Right atrium auricular region (tissue), 2 donors: ENCODE data around the gene GRM7. TPM values are rescaled to one million over a fixed set of nuclear protein-coding genes. Genes with fewer than 3 reads are reported as not detected.

ENCODE experiments used
- DNase-seq: peaks from one replicate; pipeline ENCODE4 v3.0.0-alpha.2; 2019; ENCODE audit warnings: low spot score
- H3K27ac ChIP-seq, 2 donors: fragments of 200-600 bp; sonication (generic); 1 replicate in 1 of 2; 2 replicates in 1 of 2; pipeline ENCODE4 v1.5.1; 2016 to 2019
- H3K27me3 ChIP-seq, 2 donors: fragments of 200-600 bp; sonication (generic); one replicate each; pipeline versions ENCODE4 v1.5.1 to v1.6.0; 2017 to 2019
- H3K36me3 ChIP-seq: fragments of 200-600 bp; sonication (generic); one replicate; pipeline ENCODE4 v1.5.1; 2016
- H3K4me1 ChIP-seq, 2 donors: fragments of 200-600 bp; sonication (generic); one replicate each; pipeline versions ENCODE4 v1.5.1 to v1.6.0; 2017 to 2019
- H3K4me3 ChIP-seq, 2 donors: fragments of 200-600 bp; sonication (generic); 1 replicate in 1 of 2; 2 replicates in 1 of 2; pipeline ENCODE4 v1.5.1; 2017 to 2019; ENCODE audit warnings: mild to moderate bottlenecking in 1 of 2, moderate library complexity in 1 of 2
- H3K9me3 ChIP-seq, 2 donors: fragments of 200-600 bp; sonication (generic); one replicate each; pipeline ENCODE4 v1.5.1; 2019
- total RNA-seq, 2 donors: library from RNA; depleted of rRNA; stranded (reverse); fragments of >200 nt; gene quantifications; one replicate each; pipeline ENCODE4 v1.1.0, GENCODE V29; 2016
- TF ChIP-seq, protein P1 (sequence below), 2 donors: fragments of 200-600 bp; sonication (generic); IDR thresholded peaks; one replicate each; pipeline ENCODE4 v1.5.1; 2019; ENCODE audit warnings: antibody characterized with exemption in 2 of 2

Gene GRM7
- total RNA-seq, 2 donors from 2014 or later = not detected

- Histone ChIP-seq H3K27ac (no peak overlapping the region), H3K36me3 (no peaks in the 10 kb centered on the region), H3K4me3 (no peak overlapping the region), H3K4me1 (no peaks in the 10 kb centered on the region), H3K9me3 (no peaks in the 10 kb centered on the region), H3K27me3 (no peaks in the 10 kb centered on the region)
- no peak for DNase-seq
- TF ChIP-seq, protein P1, sequence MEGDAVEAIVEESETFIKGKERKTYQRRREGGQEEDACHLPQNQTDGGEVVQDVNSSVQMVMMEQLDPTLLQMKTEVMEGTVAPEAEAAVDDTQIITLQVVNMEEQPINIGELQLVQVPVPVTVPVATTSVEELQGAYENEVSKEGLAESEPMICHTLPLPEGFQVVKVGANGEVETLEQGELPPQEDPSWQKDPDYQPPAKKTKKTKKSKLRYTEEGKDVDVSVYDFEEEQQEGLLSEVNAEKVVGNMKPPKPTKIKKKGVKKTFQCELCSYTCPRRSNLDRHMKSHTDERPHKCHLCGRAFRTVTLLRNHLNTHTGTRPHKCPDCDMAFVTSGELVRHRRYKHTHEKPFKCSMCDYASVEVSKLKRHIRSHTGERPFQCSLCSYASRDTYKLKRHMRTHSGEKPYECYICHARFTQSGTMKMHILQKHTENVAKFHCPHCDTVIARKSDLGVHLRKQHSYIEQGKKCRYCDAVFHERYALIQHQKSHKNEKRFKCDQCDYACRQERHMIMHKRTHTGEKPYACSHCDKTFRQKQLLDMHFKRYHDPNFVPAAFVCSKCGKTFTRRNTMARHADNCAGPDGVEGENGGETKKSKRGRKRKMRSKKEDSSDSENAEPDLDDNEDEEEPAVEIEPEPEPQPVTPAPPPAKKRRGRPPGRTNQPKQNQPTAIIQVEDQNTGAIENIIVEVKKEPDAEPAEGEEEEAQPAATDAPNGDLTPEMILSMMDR (IDR thresholded peaks at IDR 0.05) = no peak
Observed at GRCh38 chr3:7749931-7750695, 889.2 kb downstream of the GRM7 start.

GRCh38 chr3:7752005-7752404, 891.1 kb downstream of the GRM7 start:
- TF ChIP-seq, protein P1 (IDR thresholded peaks at IDR 0.05) = no peak

DNA sequence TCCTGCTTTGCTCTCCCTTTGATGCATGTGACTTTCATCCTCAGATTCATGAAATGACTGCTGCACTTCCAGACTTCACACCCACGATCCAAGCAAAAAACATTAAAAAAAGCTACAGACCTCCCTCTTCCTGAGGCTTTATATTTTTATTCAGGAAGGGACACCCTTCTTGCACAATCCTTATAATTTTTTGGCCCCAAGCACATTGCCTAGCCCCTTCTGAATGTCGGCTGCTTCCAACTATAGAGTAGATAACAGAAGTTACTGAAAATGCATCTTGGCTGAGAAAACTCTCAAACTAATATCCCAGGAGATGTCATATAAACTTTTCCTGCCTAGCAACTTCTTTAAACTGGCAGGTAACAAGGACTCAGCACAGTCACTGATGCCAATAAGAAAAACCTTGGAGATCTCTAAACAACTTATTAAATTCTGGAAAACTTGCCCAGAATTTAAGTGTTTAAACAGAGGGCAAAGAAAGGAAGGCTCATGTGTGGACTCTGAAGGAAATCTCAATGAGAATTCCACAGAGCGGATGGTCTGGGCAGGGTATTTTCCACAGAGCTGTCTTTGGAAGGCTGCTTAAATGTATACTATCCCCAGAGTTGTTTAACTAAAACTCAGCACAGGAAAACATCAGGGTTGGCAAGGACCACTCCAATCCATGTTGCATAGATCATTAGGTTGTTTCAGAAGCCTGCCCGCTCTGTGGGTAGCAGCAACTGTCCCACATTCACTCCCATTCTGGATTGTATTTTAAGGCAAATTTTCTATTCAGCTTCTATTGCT, 893.9 kb downstream of the GRM7 start:
- Histone ChIP-seq H3K4me1 (no peaks in the 10 kb centered on the region), H3K9me3 (no peaks in the 10 kb centered on the region), H3K27me3 (no peaks in the 10 kb centered on the region), H3K27ac (no peak overlapping the region), H3K36me3 (no peaks in the 10 kb centered on the region), H3K4me3 (no peak overlapping the region)
- DNase-seq = no peak
- TF ChIP-seq, protein P1 (IDR thresholded peaks at IDR 0.05) = no peak

More at GRCh38 chr3:7752005-7752404, 891.1 kb downstream of the GRM7 start:
- no peaks in the 10 kb centered on the region for H3K9me3 ChIP-seq
- no peak for DNase-seq
- no peaks in the 10 kb centered on the region for H3K27me3 ChIP-seq
- no peaks in the 10 kb centered on the region for H3K36me3 ChIP-seq
- H3K4me1 ChIP-seq = no peaks in the 10 kb centered on the region
- no peak overlapping the region for H3K4me3 ChIP-seq
- H3K27ac ChIP-seq = no peak overlapping the region

GRCh38 chr3:7759630-7760029, 898.7 kb downstream of the GRM7 start:
- TF ChIP-seq, protein P1 (IDR thresholded peaks at IDR 0.05) = no peak
- no peak for DNase-seq

GRCh38 chr3:7760718-7761117, 899.8 kb downstream of the GRM7 start:
- no peak for DNase-seq
- Histone ChIP-seq H3K27ac (no peak overlapping the region), H3K27me3 (no peaks in the 10 kb centered on the region), H3K4me3 (no peak overlapping the region), H3K9me3 (no peaks in the 10 kb centered on the region), H3K36me3 (no peaks in the 10 kb centered on the region), H3K4me1 (no peaks in the 10 kb centered on the region)
- TF ChIP-seq, protein P1 (IDR thresholded peaks at IDR 0.05) = no peak

More at GRCh38 chr3:7759630-7760029, 898.7 kb downstream of the GRM7 start:
- no peaks in the 10 kb centered on the region for H3K36me3 ChIP-seq
- H3K4me3 ChIP-seq = no peak overlapping the region
- H3K4me1 ChIP-seq = no peaks in the 10 kb centered on the region
- H3K9me3 ChIP-seq = no peaks in the 10 kb centered on the region
- no peak overlapping the region for H3K27ac ChIP-seq
- H3K27me3 ChIP-seq = no peaks in the 10 kb centered on the region
